KMS-11 (cell line): Measurements from ENCODE around the gene FHIT.

Experiments used
- H2AFZ ChIP-seq: fragments of 200-600 bp; sonication (generic); 2 replicates; pipeline ENCODE4 v1.6.1; 2016; ENCODE audit warnings: antibody characterized with exemption, mixed run types, low read depth
- H3K27ac ChIP-seq: fragments of 200-600 bp; sonication (generic); 2 replicates; pipeline ENCODE4 v1.6.1; 2016; ENCODE audit warnings: mild to moderate bottlenecking, mixed run types
- H3K27me3 ChIP-seq: fragments of 200-600 bp; sonication (generic); 2 replicates; pipeline ENCODE4 v1.6.1; 2017; ENCODE audit warnings: mild to moderate bottlenecking, low read depth, mixed run types, moderate library complexity; ENCODE audit not compliant: insufficient read depth
- H3K36me3 ChIP-seq: fragments of 200-600 bp; sonication (generic); 2 replicates; pipeline ENCODE4 v1.6.1; 2017; ENCODE audit warnings: mild to moderate bottlenecking, mixed run types; ENCODE audit not compliant: insufficient read depth
- H3K4me1 ChIP-seq: fragments of 200-600 bp; sonication (generic); 2 replicates; pipeline ENCODE4 v1.6.1; 2016; ENCODE audit warnings: mild to moderate bottlenecking, low read depth, mixed run types; ENCODE audit not compliant: poor library complexity, severe bottlenecking
- H3K4me2 ChIP-seq: fragments of 200-600 bp; sonication (generic); 2 replicates; pipeline ENCODE4 v1.7.0; 2016; ENCODE audit warnings: mild to moderate bottlenecking, mixed run types
- H3K4me3 ChIP-seq: fragments of 200-600 bp; sonication (generic); IDR thresholded peaks from 2 replicates; pipeline ENCODE4 v1.6.1; 2017; ENCODE audit warnings: low read depth, low read length, mixed read lengths; ENCODE audit not compliant: insufficient read depth
- H3K79me2 ChIP-seq: fragments of 200-600 bp; sonication (generic); 2 replicates; pipeline ENCODE4 v1.6.1; 2016; ENCODE audit warnings: low read depth, mixed run types; ENCODE audit not compliant: insufficient read depth
- H3K9ac ChIP-seq: fragments of 200-600 bp; sonication (generic); 2 replicates; pipeline ENCODE4 v1.6.1; 2016; ENCODE audit warnings: mild to moderate bottlenecking, mixed run types
- H4K20me1 ChIP-seq: fragments of 200-600 bp; sonication (generic); 2 replicates; pipeline ENCODE4 v1.6.1; 2016; ENCODE audit warnings: mild to moderate bottlenecking, mixed run types; ENCODE audit not compliant: insufficient read depth
- CTCF ChIP-seq: fragments of 200-600 bp; sonication (generic); conservative IDR thresholded peaks from 2 replicates; pipeline ENCODE4 v1.6.1; 2017; ENCODE audit warnings: low read depth, mild to moderate bottlenecking, antibody characterized with exemption, low read length, moderate library complexity, mixed read lengths

FHIT gene

GRCh38 chr3:59788133-59788532 is 1463.1 kb downstream of the FHIT start:
- no peaks in the 10 kb centered on the region for H3K27me3 ChIP-seq
- TF ChIP-seq CTCF, result no peak
- no peak overlapping the region for H3K27ac ChIP-seq
- H3K4me3 ChIP-seq, result no peak overlapping the region
- H3K4me2 ChIP-seq, result no peak overlapping the region
- H3K36me3 ChIP-seq, result no peaks in the 10 kb centered on the region
- H2AFZ ChIP-seq, result no peak overlapping the region
- H3K9ac ChIP-seq, result no peak overlapping the region
- no peaks in the 10 kb centered on the region for H3K4me1 ChIP-seq
- H4K20me1 ChIP-seq, result no peaks in the 10 kb centered on the region
- no peaks in the 10 kb centered on the region for H3K79me2 ChIP-seq

- Histone ChIP-seq H3K36me3 (no peaks in the 10 kb centered on the region), H3K4me3 (no peak overlapping the region), H3K79me2 (no peaks in the 10 kb centered on the region), H3K4me2 (no peak overlapping the region), H4K20me1 (no peaks in the 10 kb centered on the region), H3K27me3 (no peaks in the 10 kb centered on the region), H3K4me1 (no peaks in the 10 kb centered on the region), H2AFZ (no peak overlapping the region), H3K27ac (no peak overlapping the region), H3K9ac (no peak overlapping the region)
- TF ChIP-seq CTCF, result no peak
Observed at GRCh38 chr3:59786374-59786773, 1464.9 kb downstream of the FHIT start.

- H4K20me1 ChIP-seq, result no peaks in the 10 kb centered on the region
- H3K36me3 ChIP-seq, result no peaks in the 10 kb centered on the region
- H2AFZ ChIP-seq, result no peak overlapping the region
- no peak overlapping the region for H3K4me3 ChIP-seq
- no peaks in the 10 kb centered on the region for H3K4me1 ChIP-seq
- H3K9ac ChIP-seq, result no peak overlapping the region
- no peak for TF ChIP-seq CTCF
- no peaks in the 10 kb centered on the region for H3K27me3 ChIP-seq
- H3K4me2 ChIP-seq, result no peak overlapping the region
- H3K27ac ChIP-seq, result no peak overlapping the region
- no peaks in the 10 kb centered on the region for H3K79me2 ChIP-seq
Observed at GRCh38 chr3:59784164-59784563, 1467.1 kb downstream of the FHIT start.

- no peaks in the 10 kb centered on the region for H3K4me1 ChIP-seq
- no peaks in the 10 kb centered on the region for H3K27me3 ChIP-seq
- no peak overlapping the region for H2AFZ ChIP-seq
- TF ChIP-seq CTCF, result no peak
- H3K4me2 ChIP-seq, result no peak overlapping the region
- H3K4me3 ChIP-seq, result no peak overlapping the region
- no peak overlapping the region for H3K9ac ChIP-seq
- H4K20me1 ChIP-seq, result no peaks in the 10 kb centered on the region
- H3K79me2 ChIP-seq, result no peaks in the 10 kb centered on the region
- H3K27ac ChIP-seq, result no peak overlapping the region
- H3K36me3 ChIP-seq, result no peaks in the 10 kb centered on the region
Observed at GRCh38 chr3:59783468-59783988, 1467.7 kb downstream of the FHIT start.
